Body of pancreas (tissue), 4 donors: Measurements from ENCODE around the gene SPDL1.

Experiments
- CTCF ChIP-seq, 7 experiments: fragments of 450-650 bp in 4 of 7; fragments of 200-600 bp in 3 of 7; sonication (generic) in 3 of 7; IDR thresholded peaks; one replicate each; pipeline ENCODE4 v1.5.1; 2016 to 2019; ENCODE audit warnings: antibody characterized with exemption in 7 of 7
- POLR2A ChIP-seq, 3 donors: fragments of 450-650 bp; IDR thresholded peaks; one replicate each; pipeline ENCODE4 v1.6.1; 2016; ENCODE audit warnings: antibody characterized with exemption in 3 of 3, mild to moderate bottlenecking in 2 of 3

- TF ChIP-seq CTCF (IDR thresholded peaks at IDR 0.05) (no peak), POLR2A (IDR thresholded peaks at IDR 0.05) (no peak)
Measured at GRCh38 chr5:169571355-169571754, 12.2 kb upstream of the SPDL1 start.
